HG03064 (cell line): Measurements from ENCODE around the gene TMEM185B.
A peak's percentile ranks its signal among the peaks of the same experiment; 100 is the strongest.

Source experiments
- ATAC-seq: cut with Tn5 transposase; IDR thresholded peaks from one replicate; pipeline ENCODE4 v1.9.1; 2021; ENCODE audit warnings: low read depth; ENCODE audit not compliant: unreplicated experiment

TMEM185B gene

GRCh38 chr2:120252225-120253020 is 29.2 kb upstream of the TMEM185B start, which contains the start of gene RALB:
Gene RALB, plus strand, starts transcription at chr2:120252852. Its CDS starts 25,813 bp downstream, at chr2:120278665.
- ATAC-seq = peak; percentile 85

- no peak for ATAC-seq
Measured at GRCh38 chr2:120251880-120252224, 28.7 kb upstream of the TMEM185B start.

GRCh38 chr2:120251078-120251477 is 27.9 kb upstream of the TMEM185B start:
- no peak for ATAC-seq

GRCh38 chr2:120250640-120251039 is 27.4 kb upstream of the TMEM185B start:
- no peak for ATAC-seq

GRCh38 chr2:120247851-120248250 is 24.7 kb upstream of the TMEM185B start:
- ATAC-seq = no peak

- ATAC-seq = no peak
Measured at GRCh38 chr2:120246546-120247300, 23.5 kb upstream of the TMEM185B start.

- ATAC-seq = no peak
Measured at GRCh38 chr2:120245520-120246332, 22.5 kb upstream of the TMEM185B start.

- no peak for ATAC-seq
Measured at GRCh38 chr2:120244656-120245519, 21.7 kb upstream of the TMEM185B start.

- ATAC-seq = no peak
Measured at GRCh38 chr2:120243875-120244553, 20.8 kb upstream of the TMEM185B start.

GRCh38 chr2:120243211-120243610 is 20.0 kb upstream of the TMEM185B start:
- no peak for ATAC-seq

GRCh38 chr2:120241684-120242083 is 18.5 kb upstream of the TMEM185B start:
- no peak for ATAC-seq

- ATAC-seq = no peak
Measured at GRCh38 chr2:120240901-120241429, 17.8 kb upstream of the TMEM185B start.

GRCh38 chr2:120239488-120240287 is 16.5 kb upstream of the TMEM185B start:
- no peak for ATAC-seq

GRCh38 chr2:120238728-120239487 is 15.7 kb upstream of the TMEM185B start:
- no peak for ATAC-seq

GRCh38 chr2:120237491-120237902 is 14.3 kb upstream of the TMEM185B start:
- ATAC-seq = no peak

- ATAC-seq = no peak
Measured at GRCh38 chr2:120236791-120237190, 13.6 kb upstream of the TMEM185B start.

GRCh38 chr2:120236316-120236715 is 13.1 kb upstream of the TMEM185B start:
- ATAC-seq = no peak

GRCh38 chr2:120235681-120236080 is 12.5 kb upstream of the TMEM185B start:
- ATAC-seq = no peak
